Fibroblast of lung (primary cell): ENCODE measurements around the gene EIF4EBP2.

Experiments
- CTCF ChIP-seq, 2 donors: IDR thresholded peaks in 1 of 2; conservative IDR thresholded peaks in 1 of 2; 1 replicate in 1 of 2; 2 replicates in 1 of 2; pipeline ENCODE4 v1.5.1; 2011 to 2012; ENCODE audit warnings: low read length in 2 of 2, control low read depth in 1 of 2, inconsistent platforms in 1 of 2, low read depth in 1 of 2, mild to moderate bottlenecking in 1 of 2
- EZH2 ChIP-seq: IDR thresholded peaks from 2 replicates; pipeline ENCODE4 v1.5.1; 2012; ENCODE audit warnings: low read length, control low read depth, mild to moderate bottlenecking; ENCODE audit errors: missing control alignments

- TF ChIP-seq CTCF (conservative IDR thresholded peaks at IDR 0.05 in 1 of 2, IDR thresholded peaks at IDR 0.05 in 1 of 2; ENCODE audit: low read depth in 1 of 2, low read length in 2 of 2) (no peak), EZH2 (no peak)
Observed at GRCh38 chr10:70376436-70377378, 27.2 kb upstream of the EIF4EBP2 start.
